ENCODE measurements around the gene NLGN1.

The NLGN1 gene

DNA sequence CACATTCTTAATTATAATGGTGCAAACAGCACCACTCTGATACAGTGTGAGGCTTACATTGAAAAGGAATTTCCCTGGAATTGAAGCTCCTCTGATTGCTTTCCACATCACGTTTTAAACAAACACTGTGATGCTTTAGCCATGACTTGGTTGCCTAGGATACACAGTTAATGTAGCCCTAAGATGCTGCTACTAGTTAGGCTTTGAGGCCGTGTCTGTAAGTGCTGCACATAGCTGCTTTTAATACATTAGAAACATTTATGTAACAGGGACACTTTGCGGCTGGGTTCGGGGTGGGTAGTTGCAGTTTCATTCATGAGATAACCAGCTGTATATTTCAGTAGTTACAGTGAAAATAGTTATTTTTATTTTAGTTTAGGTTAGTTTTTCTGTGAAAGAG is 334.7 kb downstream of the NLGN1 start:
- DNase-seq = no peak

- no peak for DNase-seq
Observed at GRCh38 chr3:173733029-173733652, 335.6 kb downstream of the NLGN1 start.

DNA sequence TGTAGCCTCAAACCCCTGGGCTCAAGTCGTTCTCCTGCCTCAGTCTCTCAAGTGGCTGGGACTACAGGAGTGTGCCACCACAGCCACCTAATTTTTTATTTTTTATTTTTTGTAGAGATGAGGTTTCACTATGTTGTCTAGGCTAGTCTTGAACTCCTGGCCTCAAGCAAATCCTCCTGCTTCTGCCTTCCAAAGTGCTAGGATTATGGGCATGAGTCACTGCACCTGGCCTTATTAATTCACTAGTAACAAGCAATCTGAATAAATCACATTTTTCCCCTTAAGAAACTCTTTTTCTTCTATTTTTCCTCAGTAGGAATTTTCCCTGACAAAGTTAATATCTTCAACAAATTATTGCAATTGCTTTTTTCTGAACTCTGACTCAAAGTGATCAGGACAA is 336.9 kb downstream of the NLGN1 start:
- DNase-seq = no peak

DNA sequence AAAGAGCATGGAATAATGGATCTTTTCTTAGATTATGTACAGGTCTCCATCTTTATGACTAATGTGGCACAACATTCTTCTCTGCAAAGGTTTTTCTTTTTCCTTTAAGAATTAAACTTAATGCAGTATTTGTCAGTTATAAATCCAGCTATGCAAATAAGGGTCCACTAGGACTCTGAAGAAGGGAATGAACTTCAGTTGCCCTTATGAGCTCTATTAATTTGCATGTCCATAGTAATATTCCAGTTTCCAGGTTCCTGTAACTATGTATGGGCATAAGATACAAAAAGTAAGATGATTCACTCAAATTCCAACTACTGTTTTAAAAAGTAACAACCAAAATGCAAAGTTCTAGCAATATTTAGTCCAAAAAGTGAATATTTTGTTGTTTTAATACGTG is 337.4 kb downstream of the NLGN1 start:
- DNase-seq = no peak

- DNase-seq = no peak
Observed at GRCh38 chr3:173735841-173736240, 338.3 kb downstream of the NLGN1 start.

DNA sequence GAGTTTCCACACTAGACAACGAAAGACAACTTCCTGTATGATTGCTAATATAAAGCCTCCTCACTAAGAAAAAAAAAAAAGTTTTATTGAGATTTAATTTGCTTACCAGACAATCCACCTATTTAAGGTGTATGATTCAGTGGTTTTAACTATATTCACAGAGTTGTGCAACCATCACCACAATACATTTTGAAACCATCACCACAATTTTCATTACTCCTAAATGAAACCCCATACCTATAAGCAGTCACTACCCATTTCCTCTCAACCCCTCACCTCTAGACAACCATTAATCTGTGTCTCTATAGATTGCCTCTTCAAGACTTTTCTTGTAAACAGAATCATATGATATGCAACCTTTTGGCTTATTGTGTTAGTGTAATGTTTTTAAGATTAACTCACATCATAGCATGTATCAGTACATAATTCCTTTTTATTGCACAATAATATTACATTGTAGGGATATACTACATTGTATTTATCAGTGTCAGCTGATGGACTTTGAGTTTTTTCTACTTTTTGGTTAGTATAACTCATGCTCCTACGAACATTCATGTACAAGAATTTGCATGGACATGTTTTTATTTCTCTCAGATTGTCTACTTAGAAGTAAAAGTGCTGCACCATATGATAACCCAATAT is 339.7 kb downstream of the NLGN1 start:
- DNase-seq = no peak

DNA sequence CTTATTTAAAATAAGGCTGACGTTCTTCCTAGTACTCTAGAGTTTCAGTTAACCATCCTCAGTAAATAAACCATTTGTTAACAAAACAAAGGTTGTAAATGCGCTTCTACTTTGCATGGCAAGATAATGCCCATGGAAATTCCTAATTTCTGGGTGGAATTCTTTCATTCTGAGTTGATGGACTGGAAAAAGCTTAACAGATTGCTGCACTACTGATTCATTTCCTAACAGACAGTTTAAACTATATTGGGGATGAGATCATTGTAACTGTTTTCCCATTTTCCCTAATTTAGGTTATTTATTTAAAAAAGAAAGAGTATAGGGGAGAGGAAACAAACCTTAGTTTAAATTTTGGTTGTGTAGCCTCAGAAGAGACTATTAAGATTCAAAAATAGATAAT is 342.2 kb downstream of the NLGN1 start:
- DNase-seq = no peak

- DNase-seq = no peak
Observed at GRCh38 chr3:173742491-173742890, 344.9 kb downstream of the NLGN1 start.

- DNase-seq = no peak
Observed at GRCh38 chr3:173743111-173743510, 345.6 kb downstream of the NLGN1 start.

DNA sequence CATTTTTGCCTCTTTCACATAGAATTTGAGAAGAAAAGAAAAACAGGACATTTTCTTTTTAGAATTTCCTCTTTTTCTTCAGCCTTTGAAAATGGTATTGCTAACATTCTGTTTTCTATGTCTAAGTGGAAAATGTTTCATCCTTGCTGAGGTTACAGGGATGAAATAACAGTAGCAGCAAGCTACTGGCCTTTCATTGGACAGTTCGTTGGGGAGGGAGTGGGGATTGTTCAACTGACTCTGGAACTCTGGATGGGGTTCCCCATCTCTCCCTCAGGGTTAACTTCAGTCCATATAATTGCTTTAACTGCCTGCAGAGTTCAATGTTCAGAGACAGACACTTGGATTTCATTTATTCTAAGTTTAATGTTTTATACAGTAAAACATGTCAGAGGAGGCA is 346.0 kb downstream of the NLGN1 start:
- no peak for DNase-seq

DNA sequence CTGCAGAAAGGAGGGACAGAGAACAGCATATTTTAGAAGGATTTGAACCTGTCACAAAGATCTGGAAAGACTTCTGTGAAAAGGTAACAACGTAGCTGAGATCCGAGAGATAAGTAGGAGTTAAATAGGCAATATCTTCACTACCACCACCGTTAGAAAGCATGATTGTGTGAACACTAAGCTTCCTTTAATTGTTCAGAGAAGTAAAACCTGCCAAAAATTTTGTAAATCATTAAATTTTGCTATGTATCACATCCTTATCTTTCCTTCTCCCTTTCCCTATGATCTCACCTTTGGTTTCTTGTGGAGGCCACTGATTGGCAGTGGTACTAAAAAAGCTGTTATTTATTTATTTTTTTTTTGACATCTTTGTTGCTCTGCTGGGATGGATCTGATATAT is 346.9 kb downstream of the NLGN1 start:
- DNase-seq = no peak

- no peak for DNase-seq
Observed at GRCh38 chr3:173744895-173745294, 347.4 kb downstream of the NLGN1 start.

GRCh38 chr3:173745952-173746682 is 348.6 kb downstream of the NLGN1 start:
- no peak for DNase-seq

GRCh38 chr3:173747427-173747826 is 349.9 kb downstream of the NLGN1 start:
- DNase-seq = no peak

GRCh38 chr3:173748105-173748504 is 350.6 kb downstream of the NLGN1 start:
- no peak for DNase-seq

DNA sequence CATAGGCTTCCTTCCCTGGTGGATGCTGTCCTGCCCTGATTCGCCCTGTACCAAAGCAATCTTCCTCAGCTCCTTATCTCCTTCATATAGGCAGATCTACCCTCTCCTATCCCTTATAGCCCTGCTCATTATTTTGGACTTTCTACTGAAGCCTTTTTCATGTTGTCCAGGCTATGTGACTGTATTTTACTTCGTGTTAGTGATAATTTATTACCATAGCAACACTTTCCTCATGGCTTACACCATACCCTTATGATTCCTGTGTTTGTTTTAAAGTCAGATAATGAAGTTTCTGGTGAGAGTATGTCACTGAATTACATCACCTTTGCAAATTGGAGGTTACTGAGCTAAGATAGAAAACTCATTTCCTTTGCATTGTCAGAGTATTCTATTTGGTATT is 352.6 kb downstream of the NLGN1 start:
- DNase-seq = no peak

GRCh38 chr3:173750591-173750990 is 353.0 kb downstream of the NLGN1 start:
- DNase-seq = no peak

- no peak for DNase-seq
Observed at GRCh38 chr3:173753593-173753992, 356.0 kb downstream of the NLGN1 start.

DNA sequence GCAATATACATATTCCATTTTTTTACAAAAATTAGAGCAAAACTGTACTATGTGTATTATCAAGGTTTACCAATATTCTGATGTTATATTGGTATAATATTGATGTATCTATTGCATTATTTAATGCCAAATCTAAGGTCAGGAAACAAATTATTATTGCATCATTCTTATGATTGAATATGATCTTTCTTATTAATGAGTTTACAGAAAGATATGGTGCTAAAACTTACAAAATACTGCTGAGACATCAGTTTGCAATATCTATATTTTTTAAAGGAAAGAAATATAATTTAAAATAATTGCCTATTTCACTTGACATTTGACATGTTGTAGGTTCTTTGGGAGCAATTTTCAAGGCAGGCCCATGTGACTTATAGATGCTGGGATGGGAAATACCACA is 357.6 kb downstream of the NLGN1 start:
- no peak for DNase-seq

DNA sequence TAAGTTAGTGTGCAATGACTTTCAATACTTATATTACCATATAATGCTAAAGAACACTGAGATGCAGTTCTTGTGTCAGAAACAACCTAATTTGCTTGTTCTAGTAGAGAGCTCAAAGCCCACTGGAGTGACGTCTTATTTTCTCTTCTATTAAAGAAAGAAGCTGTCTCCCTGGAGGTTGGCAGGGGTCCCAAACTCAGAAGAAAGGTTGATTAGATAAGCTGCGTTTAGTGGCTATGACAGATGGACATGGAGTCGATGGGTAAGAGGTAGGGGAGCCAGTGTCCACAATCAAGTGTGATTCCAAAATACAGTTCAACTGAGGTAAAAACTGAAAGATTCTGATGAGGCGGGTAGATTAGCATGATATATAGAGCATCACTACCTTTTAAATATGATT is 363.6 kb downstream of the NLGN1 start:
- no peak for DNase-seq

DNA sequence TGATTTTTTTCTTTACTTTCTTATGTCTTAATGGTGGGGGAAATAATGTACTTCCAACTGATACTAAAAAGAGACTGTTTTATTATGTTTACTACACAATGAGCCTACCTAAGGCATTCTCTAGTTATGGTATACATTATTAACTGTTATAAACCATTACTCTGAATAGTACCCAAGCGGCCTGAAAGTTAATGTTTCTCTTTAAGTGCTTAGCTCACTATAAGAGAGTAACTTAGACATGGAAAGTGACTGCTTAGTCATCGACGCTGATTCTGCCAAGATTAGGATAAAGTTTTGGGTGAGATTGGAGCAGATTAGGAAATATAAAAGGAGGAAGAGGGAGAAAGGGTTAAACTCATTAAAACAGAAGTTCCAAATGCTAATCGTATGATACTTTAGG is 365.0 kb downstream of the NLGN1 start:
- DNase-seq = no peak

GRCh38 chr3:173770011-173770410 is 372.5 kb downstream of the NLGN1 start:
- no peak for DNase-seq

GRCh38 chr3:173770796-173771573 is 373.4 kb downstream of the NLGN1 start:
- no peak for DNase-seq

- no peak for DNase-seq
Observed at GRCh38 chr3:173773800-173774199, 376.3 kb downstream of the NLGN1 start.
